ENCODE measurements around the gene CEP120.

Gene CEP120

DNA sequence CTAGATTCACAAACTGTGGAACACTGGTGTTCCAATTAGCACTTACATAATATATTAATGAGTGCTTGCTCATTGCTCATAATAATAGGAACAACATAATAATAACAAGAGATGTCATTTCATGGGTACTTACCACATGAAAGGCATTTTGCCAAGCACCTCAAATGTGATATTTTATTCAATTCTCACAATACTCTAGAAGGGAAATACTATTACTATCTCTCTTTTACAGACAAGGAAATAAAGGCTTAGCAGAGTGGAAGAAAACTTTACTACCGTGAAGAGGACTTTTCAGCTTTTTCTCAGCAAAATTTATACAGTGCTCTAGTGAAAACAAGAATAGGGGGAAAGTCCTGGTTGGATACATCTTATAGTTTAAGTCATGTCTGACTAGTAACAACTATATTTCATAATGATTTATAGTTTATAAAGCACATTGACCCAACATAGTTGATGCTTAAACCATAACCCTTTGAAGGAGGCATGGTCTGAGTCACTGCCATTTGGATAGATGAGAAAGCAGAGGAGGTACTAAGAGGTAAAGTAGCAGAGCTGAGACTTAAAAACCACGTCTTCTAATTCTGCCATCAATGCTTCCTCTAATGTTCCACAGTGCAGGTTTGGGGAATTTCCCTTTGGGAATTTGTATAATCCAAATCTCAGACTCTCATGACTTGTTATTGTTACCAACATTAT, 124.7 kb downstream of the CEP120 start:
- DNase-seq (ENCODE audit: low read depth), result no peak

DNA sequence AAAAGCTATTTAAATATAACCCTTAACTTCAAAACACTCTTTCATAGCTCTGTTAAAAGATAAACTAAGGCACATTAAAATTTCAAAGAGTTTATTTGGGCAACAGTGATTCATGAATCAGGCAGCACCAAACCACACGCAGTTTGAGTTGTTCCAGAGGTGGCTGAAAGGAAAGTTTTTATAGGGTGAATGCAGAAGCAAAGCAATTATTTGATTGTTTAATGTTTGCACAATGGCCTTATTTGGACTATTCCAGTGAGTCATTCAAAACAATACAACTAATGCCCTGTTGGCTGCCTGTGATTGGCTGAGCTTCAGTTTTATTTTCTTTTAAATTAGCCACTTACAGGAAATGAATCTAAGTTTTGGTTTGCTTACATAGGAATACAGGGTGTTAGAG, 125.3 kb downstream of the CEP120 start:
- DNase-seq (ENCODE audit: low read depth), result no peak

GRCh38 chr5:123297198-123297831, 125.9 kb downstream of the CEP120 start:
- DNase-seq (ENCODE audit: low read depth), result no peak
